PFSK-1 (cell line): ENCODE measurements around the gene GRK4.
A peak's percentile ranks its signal among the peaks of the same experiment; 100 is the strongest.

Experiments
- FOXP2 ChIP-seq: optimal IDR thresholded peaks from 2 replicates; pipeline ENCODE3; 2011; ENCODE audit warnings: borderline replicate concordance, control low read depth, inconsistent platforms; ENCODE audit not compliant: insufficient read depth; ENCODE audit errors: extremely low read length, extremely low read depth
- POLR2AphosphoS5 ChIP-seq: IDR thresholded peaks from 2 replicates; pipeline ENCODE4 v1.6.1; 2012; ENCODE audit warnings: low read depth, mild to moderate bottlenecking, control low read depth, low read length, moderate library complexity
- SIN3A ChIP-seq: IDR thresholded peaks from 2 replicates; pipeline ENCODE4 v1.6.1; 2012; ENCODE audit warnings: mild to moderate bottlenecking, low read length, moderate library complexity, borderline replicate concordance; ENCODE audit not compliant: insufficient read depth
- TAF1 ChIP-seq: IDR thresholded peaks from 2 replicates; pipeline ENCODE4 v1.6.1; 2012; ENCODE audit warnings: low read length, control low read depth, borderline replicate concordance; ENCODE audit not compliant: insufficient read depth
- TF ChIP-seq, protein P1 (sequence below), 2 experiments: IDR thresholded peaks; 2 replicates each; pipeline versions ENCODE4 v1.6.1 to v1.8.0; 2011 to 2012; ENCODE audit warnings: low read depth in 2 of 2, low read length in 2 of 2, control low read depth in 1 of 2, inconsistent platforms in 1 of 2, mild to moderate bottlenecking in 1 of 2, moderate library complexity in 1 of 2; ENCODE audit not compliant: insufficient read depth in 1 of 2

GRK4 gene

GRCh38 chr4:3059943-3060342 is 96.6 kb downstream of the GRK4 start:
- TF ChIP-seq POLR2AphosphoS5 (no peak), TAF1 (no peak), SIN3A (no peak), FOXP2 (no peak)
- TF ChIP-seq, protein P1, sequence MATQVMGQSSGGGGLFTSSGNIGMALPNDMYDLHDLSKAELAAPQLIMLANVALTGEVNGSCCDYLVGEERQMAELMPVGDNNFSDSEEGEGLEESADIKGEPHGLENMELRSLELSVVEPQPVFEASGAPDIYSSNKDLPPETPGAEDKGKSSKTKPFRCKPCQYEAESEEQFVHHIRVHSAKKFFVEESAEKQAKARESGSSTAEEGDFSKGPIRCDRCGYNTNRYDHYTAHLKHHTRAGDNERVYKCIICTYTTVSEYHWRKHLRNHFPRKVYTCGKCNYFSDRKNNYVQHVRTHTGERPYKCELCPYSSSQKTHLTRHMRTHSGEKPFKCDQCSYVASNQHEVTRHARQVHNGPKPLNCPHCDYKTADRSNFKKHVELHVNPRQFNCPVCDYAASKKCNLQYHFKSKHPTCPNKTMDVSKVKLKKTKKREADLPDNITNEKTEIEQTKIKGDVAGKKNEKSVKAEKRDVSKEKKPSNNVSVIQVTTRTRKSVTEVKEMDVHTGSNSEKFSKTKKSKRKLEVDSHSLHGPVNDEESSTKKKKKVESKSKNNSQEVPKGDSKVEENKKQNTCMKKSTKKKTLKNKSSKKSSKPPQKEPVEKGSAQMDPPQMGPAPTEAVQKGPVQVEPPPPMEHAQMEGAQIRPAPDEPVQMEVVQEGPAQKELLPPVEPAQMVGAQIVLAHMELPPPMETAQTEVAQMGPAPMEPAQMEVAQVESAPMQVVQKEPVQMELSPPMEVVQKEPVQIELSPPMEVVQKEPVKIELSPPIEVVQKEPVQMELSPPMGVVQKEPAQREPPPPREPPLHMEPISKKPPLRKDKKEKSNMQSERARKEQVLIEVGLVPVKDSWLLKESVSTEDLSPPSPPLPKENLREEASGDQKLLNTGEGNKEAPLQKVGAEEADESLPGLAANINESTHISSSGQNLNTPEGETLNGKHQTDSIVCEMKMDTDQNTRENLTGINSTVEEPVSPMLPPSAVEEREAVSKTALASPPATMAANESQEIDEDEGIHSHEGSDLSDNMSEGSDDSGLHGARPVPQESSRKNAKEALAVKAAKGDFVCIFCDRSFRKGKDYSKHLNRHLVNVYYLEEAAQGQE (IDR thresholded peaks at IDR 0.05; ENCODE audit: insufficient read depth in 1 of 2, low read depth in 2 of 2, low read length in 2 of 2): no peak

DNA sequence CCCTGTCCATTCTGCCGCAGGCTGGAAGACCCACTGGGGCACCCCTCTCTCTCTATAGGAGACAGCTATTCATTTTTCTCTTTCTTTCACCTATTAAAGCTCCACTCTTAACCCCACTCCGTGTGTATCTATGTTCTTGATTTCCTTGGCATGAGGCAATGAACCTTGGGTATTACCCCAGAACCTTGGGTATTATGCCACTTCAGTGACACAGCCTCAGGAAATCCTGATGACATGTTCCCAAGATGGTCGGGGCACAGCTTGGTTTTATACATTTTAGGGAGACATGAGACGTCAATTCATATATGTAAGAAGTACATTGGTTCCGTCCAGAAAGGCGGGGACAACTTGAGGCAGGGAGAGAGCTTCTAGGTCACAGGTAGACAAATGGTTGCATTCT is 97.6 kb downstream of the GRK4 start:
- no peak for TF ChIP-seq POLR2AphosphoS5
- no peak for TF ChIP-seq TAF1

DNA sequence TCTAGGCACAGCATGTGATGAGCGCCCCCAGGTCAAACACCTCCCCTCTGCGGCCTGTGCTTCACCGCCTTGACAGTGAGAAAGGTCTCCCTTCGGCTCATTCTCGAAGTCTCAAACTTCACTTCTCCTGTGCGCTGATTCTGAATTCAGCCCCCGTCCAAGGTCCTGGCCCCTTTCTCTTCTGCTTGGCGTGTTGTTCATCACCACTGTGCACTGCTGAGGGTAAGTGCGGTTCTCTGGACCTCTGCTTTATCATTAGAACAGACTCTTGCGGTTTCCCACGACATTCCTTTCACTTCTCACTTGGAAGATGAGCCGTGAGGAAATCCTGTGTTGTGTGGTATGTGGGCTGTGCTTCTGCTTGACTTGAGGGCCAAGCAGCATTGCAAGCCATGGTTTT is 99.1 kb downstream of the GRK4 start:
- TF ChIP-seq POLR2AphosphoS5: no peak
- TF ChIP-seq, protein P1 (IDR thresholded peaks at IDR 0.05; ENCODE audit: insufficient read depth in 1 of 2, low read depth in 2 of 2, low read length in 2 of 2): peak in 1 of 2 experiments; percentile 75; a peak in 2 of 4 replicates

GRCh38 chr4:3065551-3065950 is 102.2 kb downstream of the GRK4 start:
- no peak for TF ChIP-seq TAF1
- TF ChIP-seq FOXP2: no peak
- TF ChIP-seq SIN3A: no peak
- TF ChIP-seq, protein P1 (IDR thresholded peaks at IDR 0.05; ENCODE audit: insufficient read depth in 1 of 2, low read depth in 2 of 2, low read length in 2 of 2): no peak
- TF ChIP-seq POLR2AphosphoS5: no peak

GRCh38 chr4:3066836-3067400 is 103.5 kb downstream of the GRK4 start:
- TF ChIP-seq, protein P1 (IDR thresholded peaks at IDR 0.05; ENCODE audit: insufficient read depth in 1 of 2, low read depth in 2 of 2, low read length in 2 of 2): no peak
- TF ChIP-seq POLR2AphosphoS5: no peak
